Measurements from ENCODE around the gene B2M. TPM values are rescaled to one million over a fixed set of nuclear protein-coding genes. Genes with fewer than 3 reads are reported as not detected.
A peak's percentile ranks its signal among the peaks of the same experiment; 100 is the strongest.

The B2M gene
- total RNA-seq, 1 donor from 2014 or later: 1,011 TPM

DNA sequence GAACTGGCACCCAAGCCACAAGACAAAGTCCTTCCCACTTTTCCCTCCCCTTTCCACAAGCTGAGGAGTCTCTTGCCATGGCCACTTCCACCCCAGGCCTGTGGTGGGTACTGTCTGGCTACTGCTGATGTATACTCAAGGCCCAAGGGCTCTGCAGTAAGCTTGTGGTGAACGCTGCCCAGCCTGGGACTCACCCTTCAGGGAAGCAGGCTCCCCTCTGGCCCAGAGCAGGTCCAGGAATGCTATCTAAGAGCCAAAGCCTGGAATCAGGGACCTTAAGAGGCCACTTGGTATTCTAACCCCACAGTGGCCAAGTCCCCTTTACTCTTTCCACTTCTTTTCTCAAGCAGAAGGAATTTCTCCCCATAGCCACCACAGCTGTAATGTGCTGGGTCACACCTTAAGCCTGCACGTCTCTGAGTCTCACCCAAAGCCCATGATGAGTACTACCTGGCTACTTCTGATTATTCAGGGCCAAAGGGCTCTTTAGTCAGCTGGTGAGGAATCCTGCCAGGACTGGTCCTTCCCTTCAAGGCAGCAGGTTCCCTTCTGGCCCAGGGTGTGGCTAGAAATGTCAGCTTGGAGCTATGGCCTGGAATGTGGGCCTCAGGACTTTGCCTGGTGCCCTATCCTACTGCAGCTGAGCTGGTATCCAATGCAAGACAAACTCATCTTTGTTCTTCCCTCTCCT lies 4.2 kb upstream of the B2M start:
- H3K4me3 ChIP-seq (ENCODE audit: low read depth, low read length): no peak overlapping the region
- TF ChIP-seq, protein P1, sequence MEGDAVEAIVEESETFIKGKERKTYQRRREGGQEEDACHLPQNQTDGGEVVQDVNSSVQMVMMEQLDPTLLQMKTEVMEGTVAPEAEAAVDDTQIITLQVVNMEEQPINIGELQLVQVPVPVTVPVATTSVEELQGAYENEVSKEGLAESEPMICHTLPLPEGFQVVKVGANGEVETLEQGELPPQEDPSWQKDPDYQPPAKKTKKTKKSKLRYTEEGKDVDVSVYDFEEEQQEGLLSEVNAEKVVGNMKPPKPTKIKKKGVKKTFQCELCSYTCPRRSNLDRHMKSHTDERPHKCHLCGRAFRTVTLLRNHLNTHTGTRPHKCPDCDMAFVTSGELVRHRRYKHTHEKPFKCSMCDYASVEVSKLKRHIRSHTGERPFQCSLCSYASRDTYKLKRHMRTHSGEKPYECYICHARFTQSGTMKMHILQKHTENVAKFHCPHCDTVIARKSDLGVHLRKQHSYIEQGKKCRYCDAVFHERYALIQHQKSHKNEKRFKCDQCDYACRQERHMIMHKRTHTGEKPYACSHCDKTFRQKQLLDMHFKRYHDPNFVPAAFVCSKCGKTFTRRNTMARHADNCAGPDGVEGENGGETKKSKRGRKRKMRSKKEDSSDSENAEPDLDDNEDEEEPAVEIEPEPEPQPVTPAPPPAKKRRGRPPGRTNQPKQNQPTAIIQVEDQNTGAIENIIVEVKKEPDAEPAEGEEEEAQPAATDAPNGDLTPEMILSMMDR (conservative IDR thresholded peaks at IDR 0.05; ENCODE audit: low read depth, low read length): no peak

DNA sequence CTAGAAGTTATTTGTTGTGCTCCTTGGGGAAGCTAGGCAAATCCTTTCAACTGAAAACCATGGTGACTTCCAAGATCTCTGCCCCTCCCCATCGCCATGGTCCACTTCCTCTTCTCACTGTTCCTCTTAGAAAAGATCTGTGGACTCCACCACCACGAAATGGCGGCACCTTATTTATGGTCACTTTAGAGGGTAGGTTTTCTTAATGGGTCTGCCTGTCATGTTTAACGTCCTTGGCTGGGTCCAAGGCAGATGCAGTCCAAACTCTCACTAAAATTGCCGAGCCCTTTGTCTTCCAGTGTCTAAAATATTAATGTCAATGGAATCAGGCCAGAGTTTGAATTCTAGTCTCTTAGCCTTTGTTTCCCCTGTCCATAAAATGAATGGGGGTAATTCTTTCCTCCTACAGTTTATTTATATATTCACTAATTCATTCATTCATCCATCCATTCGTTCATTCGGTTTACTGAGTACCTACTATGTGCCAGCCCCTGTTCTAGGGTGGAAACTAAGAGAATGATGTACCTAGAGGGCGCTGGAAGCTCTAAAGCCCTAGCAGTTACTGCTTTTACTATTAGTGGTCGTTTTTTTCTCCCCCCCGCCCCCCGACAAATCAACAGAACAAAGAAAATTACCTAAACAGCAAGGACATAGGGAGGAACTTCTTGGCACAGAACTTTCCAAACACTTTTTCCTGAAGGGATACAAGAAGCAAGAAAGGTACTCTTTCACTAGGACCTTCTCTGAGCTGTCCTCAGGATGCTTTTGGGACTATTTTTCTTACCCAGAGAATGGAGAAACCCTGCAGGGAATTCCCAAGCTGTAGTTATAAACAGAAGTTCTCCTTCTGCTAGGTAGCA lies 851 bp upstream of the B2M start:
- TF ChIP-seq, protein P1 (conservative IDR thresholded peaks at IDR 0.05; ENCODE audit: low read depth, low read length): peak; percentile 58
- no peak for DNase-seq (ENCODE audit: low read depth)
- H3K4me3 ChIP-seq (ENCODE audit: low read depth, low read length): peak overlapping the region; percentile 99

More for the DNA sequence above, 4.2 kb upstream of the B2M start:
- no peak for DNase-seq (ENCODE audit: low read depth)

DNA sequence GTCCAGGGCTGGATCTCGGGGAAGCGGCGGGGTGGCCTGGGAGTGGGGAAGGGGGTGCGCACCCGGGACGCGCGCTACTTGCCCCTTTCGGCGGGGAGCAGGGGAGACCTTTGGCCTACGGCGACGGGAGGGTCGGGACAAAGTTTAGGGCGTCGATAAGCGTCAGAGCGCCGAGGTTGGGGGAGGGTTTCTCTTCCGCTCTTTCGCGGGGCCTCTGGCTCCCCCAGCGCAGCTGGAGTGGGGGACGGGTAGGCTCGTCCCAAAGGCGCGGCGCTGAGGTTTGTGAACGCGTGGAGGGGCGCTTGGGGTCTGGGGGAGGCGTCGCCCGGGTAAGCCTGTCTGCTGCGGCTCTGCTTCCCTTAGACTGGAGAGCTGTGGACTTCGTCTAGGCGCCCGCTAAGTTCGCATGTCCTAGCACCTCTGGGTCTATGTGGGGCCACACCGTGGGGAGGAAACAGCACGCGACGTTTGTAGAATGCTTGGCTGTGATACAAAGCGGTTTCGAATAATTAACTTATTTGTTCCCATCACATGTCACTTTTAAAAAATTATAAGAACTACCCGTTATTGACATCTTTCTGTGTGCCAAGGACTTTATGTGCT lies 527 bp downstream of the B2M start:
- no peak for DNase-seq (ENCODE audit: low read depth)
- TF ChIP-seq, protein P1 (conservative IDR thresholded peaks at IDR 0.05; ENCODE audit: low read depth, low read length): no peak
- H3K4me3 ChIP-seq (ENCODE audit: low read depth, low read length): peak overlapping the region; percentile 99

DNA sequence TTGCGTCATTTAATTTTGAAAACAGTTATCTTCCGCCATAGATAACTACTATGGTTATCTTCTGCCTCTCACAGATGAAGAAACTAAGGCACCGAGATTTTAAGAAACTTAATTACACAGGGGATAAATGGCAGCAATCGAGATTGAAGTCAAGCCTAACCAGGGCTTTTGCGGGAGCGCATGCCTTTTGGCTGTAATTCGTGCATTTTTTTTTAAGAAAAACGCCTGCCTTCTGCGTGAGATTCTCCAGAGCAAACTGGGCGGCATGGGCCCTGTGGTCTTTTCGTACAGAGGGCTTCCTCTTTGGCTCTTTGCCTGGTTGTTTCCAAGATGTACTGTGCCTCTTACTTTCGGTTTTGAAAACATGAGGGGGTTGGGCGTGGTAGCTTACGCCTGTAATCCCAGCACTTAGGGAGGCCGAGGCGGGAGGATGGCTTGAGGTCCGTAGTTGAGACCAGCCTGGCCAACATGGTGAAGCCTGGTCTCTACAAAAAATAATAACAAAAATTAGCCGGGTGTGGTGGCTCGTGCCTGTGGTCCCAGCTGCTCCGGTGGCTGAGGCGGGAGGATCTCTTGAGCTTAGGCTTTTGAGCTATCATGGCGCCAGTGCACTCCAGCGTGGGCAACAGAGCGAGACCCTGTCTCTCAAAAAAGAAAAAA lies 1.2 kb downstream of the B2M start:
- H3K4me3 ChIP-seq (ENCODE audit: low read depth, low read length): peak overlapping the region; percentile 99
- TF ChIP-seq, protein P1 (conservative IDR thresholded peaks at IDR 0.05; ENCODE audit: low read depth, low read length): no peak
- DNase-seq (ENCODE audit: low read depth): no peak

DNA sequence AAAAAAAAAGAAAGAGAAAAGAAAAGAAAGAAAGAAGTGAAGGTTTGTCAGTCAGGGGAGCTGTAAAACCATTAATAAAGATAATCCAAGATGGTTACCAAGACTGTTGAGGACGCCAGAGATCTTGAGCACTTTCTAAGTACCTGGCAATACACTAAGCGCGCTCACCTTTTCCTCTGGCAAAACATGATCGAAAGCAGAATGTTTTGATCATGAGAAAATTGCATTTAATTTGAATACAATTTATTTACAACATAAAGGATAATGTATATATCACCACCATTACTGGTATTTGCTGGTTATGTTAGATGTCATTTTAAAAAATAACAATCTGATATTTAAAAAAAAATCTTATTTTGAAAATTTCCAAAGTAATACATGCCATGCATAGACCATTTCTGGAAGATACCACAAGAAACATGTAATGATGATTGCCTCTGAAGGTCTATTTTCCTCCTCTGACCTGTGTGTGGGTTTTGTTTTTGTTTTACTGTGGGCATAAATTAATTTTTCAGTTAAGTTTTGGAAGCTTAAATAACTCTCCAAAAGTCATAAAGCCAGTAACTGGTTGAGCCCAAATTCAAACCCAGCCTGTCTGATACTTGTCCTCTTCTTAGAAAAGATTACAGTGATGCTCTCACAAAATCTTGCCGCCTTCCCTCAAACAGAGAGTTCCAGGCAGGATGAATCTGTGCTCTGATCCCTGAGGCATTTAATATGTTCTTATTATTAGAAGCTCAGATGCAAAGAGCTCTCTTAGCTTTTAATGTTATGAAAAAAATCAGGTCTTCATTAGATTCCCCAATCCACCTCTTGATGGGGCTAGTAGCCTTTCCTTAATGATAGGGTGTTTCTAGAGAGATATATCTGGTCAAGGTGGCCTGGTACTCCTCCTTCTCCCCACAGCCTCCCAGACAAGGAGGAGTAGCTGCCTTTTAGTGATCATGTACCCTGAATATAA lies 2.0 kb downstream of the B2M start:
- TF ChIP-seq, protein P1 (conservative IDR thresholded peaks at IDR 0.05; ENCODE audit: low read depth, low read length): peak; percentile 37
- DNase-seq (ENCODE audit: low read depth): no peak
- peak overlapping the region; percentile 99 for H3K4me3 ChIP-seq (ENCODE audit: low read depth, low read length)

All from epithelial cell of proximal tubule (primary cell).